Measurements from ENCODE around the gene FKBP4.

FKBP4 gene

GRCh38 chr12:2832550-2833127, 37.9 kb downstream of the FKBP4 start:
- Histone ChIP-seq H2BK12ac (ENCODE audit: low read length) (no peak overlapping the region), H3K4ac (ENCODE audit: low read depth, low read length) (no peak overlapping the region), H3K79me2 (ENCODE audit: control insufficient read depth, insufficient read depth, low read length, poor library complexity) (no peaks in the 10 kb centered on the region), H4K91ac (ENCODE audit: low read depth, low read length) (no peak overlapping the region), H3K18ac (ENCODE audit: low read length) (no peak overlapping the region), H4K12ac (ENCODE audit: low read depth, low read length) (no peak overlapping the region), H2BK120ac (ENCODE audit: insufficient read depth, low read length, poor library complexity) (no peak overlapping the region), H3K27ac (ENCODE audit: low read depth, low read length) (no peak overlapping the region), H3K4me2 (ENCODE audit: low read length) (no peak overlapping the region), H3K14ac (ENCODE audit: low read length) (no peak overlapping the region), H3K9ac (ENCODE audit: low read length) (no peak overlapping the region), H3K4me1 (ENCODE audit: control insufficient read depth in 1 of 2, insufficient read depth in 2 of 2, low read length in 2 of 2) (no peaks in the 10 kb centered on the region), H3K4me3 (ENCODE audit: low read depth, low read length) (no peak overlapping the region), H4K8ac (ENCODE audit: low read depth, low read length) (no peak overlapping the region), H3K79me1 (ENCODE audit: low read length) (no peaks in the 10 kb centered on the region), H2BK5ac (ENCODE audit: low read depth, low read length, poor library complexity) (no peak overlapping the region), H2AK5ac (ENCODE audit: low read length) (no peak overlapping the region), H3K23ac (ENCODE audit: low read length) (no peak overlapping the region), H2AFZ (ENCODE audit: insufficient read depth, low read length, poor library complexity) (no peak overlapping the region), H3K36me3 (ENCODE audit: control insufficient read depth in 1 of 2, insufficient read depth in 2 of 2, low read length in 2 of 2) (peaks cover 8 to 13% of the 10 kb centered on the region in 2 experiments), H3K27me3 (ENCODE audit: insufficient read depth, low read length) (no peaks in the 10 kb centered on the region), H3K9me3 (ENCODE audit: insufficient read depth, low read depth, low read length) (no peaks in the 10 kb centered on the region)
- DNase-seq: no peak
- WGBS (ENCODE audit: extremely low coverage, insufficient coverage, insufficient read length): no CpG with 5 or more reads among the region's 6 CpGs

GRCh38 chr12:2833327-2833726, 38.6 kb downstream of the FKBP4 start:
- H3K4me3 ChIP-seq (ENCODE audit: low read depth, low read length): no peak overlapping the region
- no peak overlapping the region for H3K23ac ChIP-seq (ENCODE audit: low read length)
- peaks cover 3 to 7% of the 10 kb centered on the region in 2 experiments for H3K36me3 ChIP-seq (ENCODE audit: control insufficient read depth in 1 of 2, insufficient read depth in 2 of 2, low read length in 2 of 2)
- no peak overlapping the region for H2AK5ac ChIP-seq (ENCODE audit: low read length)
- H3K79me1 ChIP-seq (ENCODE audit: low read length): no peaks in the 10 kb centered on the region
- H3K14ac ChIP-seq (ENCODE audit: low read length): no peak overlapping the region
- H2BK12ac ChIP-seq (ENCODE audit: low read length): no peak overlapping the region
- no peaks in the 10 kb centered on the region for H3K9me3 ChIP-seq (ENCODE audit: insufficient read depth, low read depth, low read length)
- no peak overlapping the region for H2BK5ac ChIP-seq (ENCODE audit: low read depth, low read length, poor library complexity)
- no peak overlapping the region for H3K9ac ChIP-seq (ENCODE audit: low read length)
- no peak overlapping the region for H2BK120ac ChIP-seq (ENCODE audit: insufficient read depth, low read length, poor library complexity)
- no peaks in the 10 kb centered on the region for H3K27me3 ChIP-seq (ENCODE audit: insufficient read depth, low read length)
- no peak overlapping the region for H3K4me2 ChIP-seq (ENCODE audit: low read length)
- no peak overlapping the region for H2AFZ ChIP-seq (ENCODE audit: insufficient read depth, low read length, poor library complexity)
- no peak overlapping the region for H3K27ac ChIP-seq (ENCODE audit: low read depth, low read length)
- no CpG with 5 or more reads among the region's 5 CpGs for WGBS (ENCODE audit: extremely low coverage, insufficient coverage, insufficient read length)
- H4K12ac ChIP-seq (ENCODE audit: low read depth, low read length): no peak overlapping the region
- no peaks in the 10 kb centered on the region for H3K79me2 ChIP-seq (ENCODE audit: control insufficient read depth, insufficient read depth, low read length, poor library complexity)
- no peak for DNase-seq
- no peaks in the 10 kb centered on the region for H3K4me1 ChIP-seq (ENCODE audit: control insufficient read depth in 1 of 2, insufficient read depth in 2 of 2, low read length in 2 of 2)
- H3K4ac ChIP-seq (ENCODE audit: low read depth, low read length): no peak overlapping the region
- no peak overlapping the region for H4K8ac ChIP-seq (ENCODE audit: low read depth, low read length)
- no peak overlapping the region for H4K91ac ChIP-seq (ENCODE audit: low read depth, low read length)
- no peak overlapping the region for H3K18ac ChIP-seq (ENCODE audit: low read length)

GRCh38 chr12:2833810-2834209, 39.0 kb downstream of the FKBP4 start:
- H3K9ac ChIP-seq (ENCODE audit: low read length): no peak overlapping the region
- H2BK5ac ChIP-seq (ENCODE audit: low read depth, low read length, poor library complexity): no peak overlapping the region
- H3K36me3 ChIP-seq (ENCODE audit: control insufficient read depth in 1 of 2, insufficient read depth in 2 of 2, low read length in 2 of 2): peaks cover 2 to 6% of the 10 kb centered on the region in 2 experiments
- no peak overlapping the region for H3K4ac ChIP-seq (ENCODE audit: low read depth, low read length)
- H3K23ac ChIP-seq (ENCODE audit: low read length): no peak overlapping the region
- no peak overlapping the region for H4K8ac ChIP-seq (ENCODE audit: low read depth, low read length)
- no peak overlapping the region for H3K14ac ChIP-seq (ENCODE audit: low read length)
- no peak for DNase-seq
- no peak overlapping the region for H3K4me3 ChIP-seq (ENCODE audit: low read depth, low read length)
- H4K91ac ChIP-seq (ENCODE audit: low read depth, low read length): no peak overlapping the region
- H4K12ac ChIP-seq (ENCODE audit: low read depth, low read length): no peak overlapping the region
- H3K27me3 ChIP-seq (ENCODE audit: insufficient read depth, low read length): no peaks in the 10 kb centered on the region
- H2AFZ ChIP-seq (ENCODE audit: insufficient read depth, low read length, poor library complexity): no peak overlapping the region
- H3K27ac ChIP-seq (ENCODE audit: low read depth, low read length): no peak overlapping the region
- H2BK12ac ChIP-seq (ENCODE audit: low read length): no peak overlapping the region
- H3K4me2 ChIP-seq (ENCODE audit: low read length): no peak overlapping the region
- no peaks in the 10 kb centered on the region for H3K79me2 ChIP-seq (ENCODE audit: control insufficient read depth, insufficient read depth, low read length, poor library complexity)
- H2BK120ac ChIP-seq (ENCODE audit: insufficient read depth, low read length, poor library complexity): no peak overlapping the region
- H2AK5ac ChIP-seq (ENCODE audit: low read length): no peak overlapping the region
- H3K18ac ChIP-seq (ENCODE audit: low read length): no peak overlapping the region
- no peaks in the 10 kb centered on the region for H3K4me1 ChIP-seq (ENCODE audit: control insufficient read depth in 1 of 2, insufficient read depth in 2 of 2, low read length in 2 of 2)
- WGBS (ENCODE audit: extremely low coverage, insufficient coverage, insufficient read length): no CpG with 5 or more reads among the region's 9 CpGs
- no peaks in the 10 kb centered on the region for H3K9me3 ChIP-seq (ENCODE audit: insufficient read depth, low read depth, low read length)
- no peaks in the 10 kb centered on the region for H3K79me1 ChIP-seq (ENCODE audit: low read length)

- H2BK5ac ChIP-seq (ENCODE audit: low read depth, low read length, poor library complexity): no peak within 1 kb of the TSS
- H2AFZ ChIP-seq (ENCODE audit: insufficient read depth, low read length, poor library complexity): no peak within 1 kb of the TSS
- H3K27ac ChIP-seq (ENCODE audit: low read depth, low read length): no peak within 1 kb of the TSS
- no peak within 1 kb of the TSS for H3K18ac ChIP-seq (ENCODE audit: low read length)
- H2BK12ac ChIP-seq (ENCODE audit: low read length): no peak within 1 kb of the TSS
- no peak within 1 kb of the TSS for H3K9ac ChIP-seq (ENCODE audit: low read length)
- H3K79me1 ChIP-seq (ENCODE audit: low read length): no peaks in the 10 kb centered on the region
- no peak within 1 kb of the TSS for H3K4me2 ChIP-seq (ENCODE audit: low read length)
- no peaks in the 10 kb centered on the region for H3K79me2 ChIP-seq (ENCODE audit: control insufficient read depth, insufficient read depth, low read length, poor library complexity)
- H2AK5ac ChIP-seq (ENCODE audit: low read length): no peak within 1 kb of the TSS
- no peak within 1 kb of the TSS for H4K12ac ChIP-seq (ENCODE audit: low read depth, low read length)
- WGBS (ENCODE audit: extremely low coverage, insufficient coverage, insufficient read length): no CpG with 5 or more reads among the region's 32 CpGs
- H4K8ac ChIP-seq (ENCODE audit: low read depth, low read length): no peak within 1 kb of the TSS
- H3K14ac ChIP-seq (ENCODE audit: low read length): no peak within 1 kb of the TSS
- peaks cover 2 to 6% of the 10 kb centered on the region in 2 experiments for H3K36me3 ChIP-seq (ENCODE audit: control insufficient read depth in 1 of 2, insufficient read depth in 2 of 2, low read length in 2 of 2)
- no peak for DNase-seq
- no peak within 1 kb of the TSS for H2BK120ac ChIP-seq (ENCODE audit: insufficient read depth, low read length, poor library complexity)
- H3K4ac ChIP-seq (ENCODE audit: low read depth, low read length): no peak within 1 kb of the TSS
- H3K27me3 ChIP-seq (ENCODE audit: insufficient read depth, low read length): no peaks in the 10 kb centered on the region
- H3K23ac ChIP-seq (ENCODE audit: low read length): no peak within 1 kb of the TSS
- no peaks in the 10 kb centered on the region for H3K4me1 ChIP-seq (ENCODE audit: control insufficient read depth in 1 of 2, insufficient read depth in 2 of 2, low read length in 2 of 2)
- H4K91ac ChIP-seq (ENCODE audit: low read depth, low read length): no peak within 1 kb of the TSS
- no peak within 1 kb of the TSS for H3K4me3 ChIP-seq (ENCODE audit: low read depth, low read length)
- no peaks in the 10 kb centered on the region for H3K9me3 ChIP-seq (ENCODE audit: insufficient read depth, low read depth, low read length)
These were observed 40.1 kb downstream of the FKBP4 start, which contains the start of gene NRIP2 for GRCh38 chr12:2834581-2835491. Gene NRIP2, minus strand, starts transcription at chr12:2835035. Its CDS starts 52 bp downstream, at chr12:2834983.

Data from trophoblast cell (in vitro differentiated cells and primary cell).